ENCODE measurements around the gene ARFGEF3. TPM values are rescaled to one million over a fixed set of nuclear protein-coding genes. Genes with fewer than 3 reads are reported as not detected.
A peak's percentile ranks its signal among the peaks of the same experiment; 100 is the strongest.

ARFGEF3 gene
- total and polyA plus RNA-seq, 3 experiments from 2014 or later: 0.09 to 0.11 TPM; not detected in 1

- no peaks in the 10 kb centered on the region for H3K4me1 ChIP-seq (ENCODE audit: insufficient read depth, low read length)
- Mint-ChIP-seq H3K27ac (no peak within 1 kb of the TSS), H3K27me3 (peaks cover 4 to 11% of the 10 kb centered on the region in 2 donors), H3K4me1 (no peaks in the 10 kb centered on the region), H3K36me3 (no peaks in the 10 kb centered on the region), H3K9me3 (no peaks in the 10 kb centered on the region), H3K4me3 (no peak within 1 kb of the TSS)
- no peaks in the 10 kb centered on the region for H3K36me3 ChIP-seq (ENCODE audit: insufficient read depth, low read length)
- no peaks in the 10 kb centered on the region for H3K27me3 ChIP-seq (ENCODE audit: insufficient read depth, low read length, poor library complexity, severe bottlenecking)
- DNase-seq: no peak
- CTCF ChIA-PET: no interaction called here
- H3K9me3 ChIP-seq (ENCODE audit: low read length): no peaks in the 10 kb centered on the region
- POLR2A ChIA-PET: no interaction called here
- no peak within 1 kb of the TSS for H3K4me3 ChIP-seq (ENCODE audit: low read length)
- no peak within 1 kb of the TSS for H3K27ac ChIP-seq (ENCODE audit: low read depth, low read length)
Observed at GRCh38 chr6:138377844-138378243, 216.1 kb downstream of the ARFGEF3 start, which contains the start of gene SMIM28. SMIM28 (plus strand) TSS chr6:138377905; CDS start chr6:138378073, 168 bp downstream.

GRCh38 chr6:138378463-138378862, 216.7 kb downstream of the ARFGEF3 start:
- Mint-ChIP-seq H3K27me3 (peaks cover 6 to 12% of the 10 kb centered on the region in 2 donors), H3K9me3 (no peaks in the 10 kb centered on the region), H3K4me1 (no peaks in the 10 kb centered on the region), H3K4me3 (no peak overlapping the region), H3K27ac (no peak overlapping the region), H3K36me3 (no peaks in the 10 kb centered on the region)
- Histone ChIP-seq H3K27ac (ENCODE audit: low read depth, low read length) (no peak overlapping the region), H3K4me3 (ENCODE audit: low read length) (no peak overlapping the region), H3K9me3 (ENCODE audit: low read length) (no peaks in the 10 kb centered on the region), H3K4me1 (ENCODE audit: insufficient read depth, low read length) (no peaks in the 10 kb centered on the region), H3K36me3 (ENCODE audit: insufficient read depth, low read length) (no peaks in the 10 kb centered on the region), H3K27me3 (ENCODE audit: insufficient read depth, low read length, poor library complexity, severe bottlenecking) (no peaks in the 10 kb centered on the region)
- ChIA-PET CTCF (no interaction called here), POLR2A (no interaction called here)
- DNase-seq: no peak

- no peak for DNase-seq
- Mint-ChIP-seq H3K9me3 (no peaks in the 10 kb centered on the region), H3K27ac (no peak overlapping the region), H3K4me3 (peak overlapping the region in 1 of 7 donors; percentile 0), H3K4me1 (no peaks in the 10 kb centered on the region), H3K36me3 (no peaks in the 10 kb centered on the region), H3K27me3 (peaks cover 7 to 12% of the 10 kb centered on the region in 2 donors)
- H3K9me3 ChIP-seq (ENCODE audit: low read length): no peaks in the 10 kb centered on the region
- CTCF ChIA-PET: no interaction called here
- H3K36me3 ChIP-seq (ENCODE audit: insufficient read depth, low read length): no peaks in the 10 kb centered on the region
- H3K4me1 ChIP-seq (ENCODE audit: insufficient read depth, low read length): no peaks in the 10 kb centered on the region
- POLR2A ChIA-PET: no interaction called here
- no peak overlapping the region for H3K27ac ChIP-seq (ENCODE audit: low read depth, low read length)
- H3K27me3 ChIP-seq (ENCODE audit: insufficient read depth, low read length, poor library complexity, severe bottlenecking): no peaks in the 10 kb centered on the region
- no peak overlapping the region for H3K4me3 ChIP-seq (ENCODE audit: low read length)
Observed at GRCh38 chr6:138382498-138383265, 220.9 kb downstream of the ARFGEF3 start.

- CTCF ChIA-PET: no interaction called here
- H3K27me3 ChIP-seq (ENCODE audit: insufficient read depth, low read length, poor library complexity, severe bottlenecking): no peaks in the 10 kb centered on the region
- H3K27me3 Mint-ChIP-seq: peaks cover 8 to 18% of the 10 kb centered on the region in 2 donors
- no peaks in the 10 kb centered on the region for H3K4me1 ChIP-seq (ENCODE audit: insufficient read depth, low read length)
- no peaks in the 10 kb centered on the region for H3K36me3 Mint-ChIP-seq
- H3K27ac ChIP-seq (ENCODE audit: low read depth, low read length): no peak overlapping the region
- no peak overlapping the region for H3K4me3 Mint-ChIP-seq
- H3K9me3 ChIP-seq (ENCODE audit: low read length): no peaks in the 10 kb centered on the region
- H3K4me1 Mint-ChIP-seq: no peaks in the 10 kb centered on the region
- H3K36me3 ChIP-seq (ENCODE audit: insufficient read depth, low read length): no peaks in the 10 kb centered on the region
- DNase-seq: no peak
- no peak overlapping the region for H3K4me3 ChIP-seq (ENCODE audit: low read length)
- POLR2A ChIA-PET: no interaction called here
- H3K27ac Mint-ChIP-seq: no peak overlapping the region
- no peaks in the 10 kb centered on the region for H3K9me3 Mint-ChIP-seq
Observed at GRCh38 chr6:138383776-138384175, 222.0 kb downstream of the ARFGEF3 start.

- no peak overlapping the region for H3K27ac ChIP-seq (ENCODE audit: low read depth, low read length)
- no peaks in the 10 kb centered on the region for H3K9me3 ChIP-seq (ENCODE audit: low read length)
- Mint-ChIP-seq H3K9me3 (no peaks in the 10 kb centered on the region), H3K27ac (no peak overlapping the region), H3K4me1 (no peaks in the 10 kb centered on the region), H3K4me3 (no peak overlapping the region), H3K27me3 (peaks cover 9 to 37% of the 10 kb centered on the region in 2 donors), H3K36me3 (no peaks in the 10 kb centered on the region)
- CTCF ChIA-PET: no interaction called here
- no peaks in the 10 kb centered on the region for H3K36me3 ChIP-seq (ENCODE audit: insufficient read depth, low read length)
- POLR2A ChIA-PET: no interaction called here
- no peak for DNase-seq
- no peak overlapping the region for H3K4me3 ChIP-seq (ENCODE audit: low read length)
- no peaks in the 10 kb centered on the region for H3K4me1 ChIP-seq (ENCODE audit: insufficient read depth, low read length)
- H3K27me3 ChIP-seq (ENCODE audit: insufficient read depth, low read length, poor library complexity, severe bottlenecking): no peaks in the 10 kb centered on the region
Observed at GRCh38 chr6:138386897-138387296, 225.2 kb downstream of the ARFGEF3 start.

GRCh38 chr6:138387577-138388368, 226.0 kb downstream of the ARFGEF3 start:
- ChIA-PET CTCF (no interaction called here), POLR2A (no interaction called here)
- Histone ChIP-seq H3K9me3 (ENCODE audit: low read length) (no peaks in the 10 kb centered on the region), H3K27ac (ENCODE audit: low read depth, low read length) (no peak overlapping the region), H3K36me3 (ENCODE audit: insufficient read depth, low read length) (no peaks in the 10 kb centered on the region), H3K4me3 (ENCODE audit: low read length) (no peak overlapping the region), H3K4me1 (ENCODE audit: insufficient read depth, low read length) (no peaks in the 10 kb centered on the region), H3K27me3 (ENCODE audit: insufficient read depth, low read length, poor library complexity, severe bottlenecking) (no peaks in the 10 kb centered on the region)
- Mint-ChIP-seq H3K4me3 (no peak overlapping the region), H3K36me3 (no peaks in the 10 kb centered on the region), H3K27me3 (peaks cover 5 to 40% of the 10 kb centered on the region in 2 donors), H3K4me1 (no peaks in the 10 kb centered on the region), H3K27ac (peak overlapping the region in 2 of 8 donors; percentile 31 to 61), H3K9me3 (no peaks in the 10 kb centered on the region)
- no peak for DNase-seq

- Histone ChIP-seq H3K27me3 (ENCODE audit: insufficient read depth, low read length, poor library complexity, severe bottlenecking) (no peaks in the 10 kb centered on the region), H3K4me3 (ENCODE audit: low read length) (no peak overlapping the region), H3K36me3 (ENCODE audit: insufficient read depth, low read length) (no peaks in the 10 kb centered on the region), H3K9me3 (ENCODE audit: low read length) (no peaks in the 10 kb centered on the region), H3K27ac (ENCODE audit: low read depth, low read length) (no peak overlapping the region), H3K4me1 (ENCODE audit: insufficient read depth, low read length) (no peaks in the 10 kb centered on the region)
- ChIA-PET POLR2A (no interaction called here), CTCF (no interaction called here)
- Mint-ChIP-seq H3K4me1 (no peaks in the 10 kb centered on the region), H3K27ac (no peak overlapping the region), H3K36me3 (no peaks in the 10 kb centered on the region), H3K9me3 (no peaks in the 10 kb centered on the region), H3K4me3 (no peak overlapping the region), H3K27me3 (peaks cover 4 to 38% of the 10 kb centered on the region in 2 donors)
- DNase-seq: no peak
Observed at GRCh38 chr6:138389551-138389950, 227.8 kb downstream of the ARFGEF3 start.
